ENCODE measurements around the gene TSPEAR.
"Not testable (repeated sequence)": the region's sequence is repeated elsewhere in the genome, so short reads cannot be mapped to it uniquely, and the experiment has no call there.

TSPEAR gene

DNA sequence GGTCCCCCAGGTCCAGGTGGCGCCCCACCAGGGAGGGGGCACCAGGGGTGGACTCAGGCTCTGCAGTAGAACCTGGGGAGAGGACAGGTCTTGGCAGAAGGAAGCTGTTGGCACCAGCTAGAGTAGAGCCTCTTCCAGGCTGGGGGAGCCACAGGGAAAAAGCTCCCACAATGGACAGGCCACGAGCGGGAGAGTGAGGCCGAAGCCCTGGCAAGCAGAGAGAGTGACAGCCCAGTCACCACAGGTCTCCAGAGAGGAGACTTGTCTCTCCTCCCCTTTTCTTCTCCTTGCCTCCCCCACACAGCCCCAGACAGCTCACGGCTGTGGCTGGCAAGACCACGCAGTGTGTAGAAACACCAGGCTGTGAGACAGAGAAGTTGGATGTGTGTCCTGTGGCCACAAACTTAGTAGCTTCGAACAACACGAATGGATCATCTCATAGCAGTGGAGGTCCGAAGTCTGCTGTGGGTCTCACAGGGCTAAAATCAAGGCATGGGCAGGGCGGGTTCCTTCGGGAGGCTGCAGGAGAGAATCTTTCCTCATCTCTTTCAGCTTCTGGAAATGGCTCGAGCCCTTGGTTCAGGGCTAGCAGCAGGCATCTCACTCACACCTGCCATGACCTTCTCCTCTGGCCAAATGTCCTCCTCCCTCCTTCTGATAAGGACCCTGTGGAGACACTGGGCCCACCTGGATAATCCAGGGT, 60.2 kb downstream of the TSPEAR start:
- no peak for DNase-seq (ENCODE audit: low read depth in 2 of 2)

DNA sequence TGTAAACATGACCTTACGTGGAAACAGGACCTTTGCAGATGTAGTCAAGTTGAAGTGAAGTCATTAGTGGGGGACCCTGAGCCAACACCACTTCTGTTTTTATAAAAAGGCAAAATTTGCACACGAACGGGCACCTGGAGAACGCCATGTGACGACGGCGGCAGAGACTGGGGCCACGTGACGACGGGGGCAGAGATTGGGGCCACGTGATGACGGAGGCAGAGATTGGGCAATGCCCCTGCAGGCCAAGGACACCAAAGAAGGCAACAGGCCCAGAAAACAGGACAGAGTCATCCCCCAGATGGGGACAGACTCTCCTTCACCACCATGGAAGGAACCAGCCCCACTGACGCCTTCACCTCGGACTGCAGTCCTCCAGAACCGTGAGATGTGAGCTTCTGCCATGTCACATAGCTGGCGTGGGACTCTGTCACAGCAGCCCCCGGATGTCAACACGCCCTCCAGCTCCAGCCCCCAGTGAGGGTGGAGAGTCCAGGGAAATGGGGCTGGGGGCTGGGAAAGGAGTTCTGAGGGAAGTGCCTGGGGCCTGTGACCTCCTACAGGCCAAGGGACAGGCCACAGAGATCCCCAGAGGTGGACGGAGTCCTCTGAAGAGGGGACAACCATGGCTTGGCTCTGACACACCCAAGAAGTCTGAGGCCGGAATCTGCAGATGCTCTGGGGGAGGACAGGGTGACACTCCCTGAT, 61.0 kb downstream of the TSPEAR start:
- DNase-seq (ENCODE audit: low read depth in 2 of 2), result no peak

DNA sequence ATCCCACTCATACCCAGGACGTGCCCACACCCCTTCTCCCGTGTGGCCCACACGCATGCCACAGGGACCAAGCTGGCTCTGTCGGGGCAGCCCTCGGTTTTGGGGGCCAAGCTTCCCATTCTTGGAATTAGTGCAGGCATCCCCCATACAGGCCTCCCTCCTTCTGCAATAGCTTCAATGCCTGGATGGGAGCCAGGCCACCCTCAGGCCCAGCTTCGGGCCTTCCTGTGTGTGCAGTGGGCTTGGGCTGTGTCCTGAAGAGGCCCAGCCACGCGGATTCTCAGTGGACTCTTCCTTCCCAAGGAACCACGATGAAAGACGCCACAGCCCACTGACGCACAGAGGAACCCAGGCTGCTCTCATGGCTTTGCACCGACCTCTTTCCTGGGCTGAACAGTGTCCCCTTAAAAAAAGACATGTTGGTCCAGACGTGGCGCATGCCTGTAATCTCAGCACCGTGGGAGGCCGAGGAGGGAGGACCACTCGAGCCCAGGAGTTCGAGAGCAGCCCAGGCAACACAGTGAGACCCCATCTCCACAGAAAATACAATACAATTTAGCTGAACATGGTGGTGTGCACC, 61.8 kb downstream of the TSPEAR start:
- DNase-seq (ENCODE audit: low read depth in 2 of 2), result no peak

DNA sequence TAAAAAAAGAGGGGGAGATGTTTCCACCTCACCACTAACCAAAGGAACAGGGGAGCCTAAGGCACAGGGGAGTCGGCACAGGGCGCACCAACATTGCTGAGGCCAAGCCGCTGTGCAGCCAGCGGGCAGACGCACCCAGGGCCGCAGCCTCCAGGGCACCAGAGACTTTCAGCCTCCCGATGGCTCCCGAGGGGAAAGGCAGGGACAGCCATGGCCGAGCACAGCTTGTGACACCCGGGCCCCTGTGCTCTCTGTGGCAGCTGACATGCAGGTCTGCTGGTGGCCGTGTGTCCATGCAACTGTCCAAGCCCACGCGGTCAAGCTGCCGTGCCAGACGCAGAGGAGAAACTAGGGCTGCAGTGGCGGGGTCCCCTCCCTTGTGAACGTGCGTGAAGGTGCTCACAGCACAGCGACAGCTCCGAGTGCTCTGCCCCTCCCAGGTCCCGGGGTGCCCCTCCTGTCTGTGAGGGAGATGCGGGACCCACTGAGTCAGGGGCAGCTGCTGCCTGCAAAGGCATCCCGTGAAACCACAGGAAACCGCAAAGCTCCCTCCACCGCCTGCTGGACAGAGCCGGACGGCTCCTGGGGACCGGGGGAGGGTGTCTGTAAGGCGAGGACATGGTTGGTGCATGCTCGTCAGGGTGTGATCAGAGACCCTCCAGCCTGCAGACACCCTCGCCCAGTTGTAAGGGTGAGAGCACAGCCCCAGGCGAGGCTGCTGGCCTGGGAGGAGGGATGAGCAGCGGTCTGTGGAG, 62.6 kb downstream of the TSPEAR start:
- no peak for DNase-seq (ENCODE audit: low read depth in 2 of 2)

DNA sequence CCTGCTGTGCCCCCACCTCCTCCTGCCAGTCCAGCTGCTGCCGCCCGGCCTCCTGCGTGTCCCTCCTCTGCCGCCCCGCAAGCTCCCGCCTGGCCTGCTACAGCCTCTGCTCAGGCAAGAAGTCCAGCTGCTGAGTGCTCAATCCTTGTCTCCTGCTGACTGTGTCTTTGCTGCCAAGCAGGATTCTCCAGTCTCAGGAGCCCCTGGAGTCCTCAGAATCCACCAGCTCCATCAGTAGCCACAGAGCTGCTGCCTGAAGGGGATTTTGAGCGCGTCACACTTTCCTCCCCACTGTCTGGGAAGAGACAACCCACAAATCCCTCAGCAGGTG, 64.2 kb downstream of the TSPEAR start:
- no peak for DNase-seq (ENCODE audit: low read depth in 2 of 2)

DNA sequence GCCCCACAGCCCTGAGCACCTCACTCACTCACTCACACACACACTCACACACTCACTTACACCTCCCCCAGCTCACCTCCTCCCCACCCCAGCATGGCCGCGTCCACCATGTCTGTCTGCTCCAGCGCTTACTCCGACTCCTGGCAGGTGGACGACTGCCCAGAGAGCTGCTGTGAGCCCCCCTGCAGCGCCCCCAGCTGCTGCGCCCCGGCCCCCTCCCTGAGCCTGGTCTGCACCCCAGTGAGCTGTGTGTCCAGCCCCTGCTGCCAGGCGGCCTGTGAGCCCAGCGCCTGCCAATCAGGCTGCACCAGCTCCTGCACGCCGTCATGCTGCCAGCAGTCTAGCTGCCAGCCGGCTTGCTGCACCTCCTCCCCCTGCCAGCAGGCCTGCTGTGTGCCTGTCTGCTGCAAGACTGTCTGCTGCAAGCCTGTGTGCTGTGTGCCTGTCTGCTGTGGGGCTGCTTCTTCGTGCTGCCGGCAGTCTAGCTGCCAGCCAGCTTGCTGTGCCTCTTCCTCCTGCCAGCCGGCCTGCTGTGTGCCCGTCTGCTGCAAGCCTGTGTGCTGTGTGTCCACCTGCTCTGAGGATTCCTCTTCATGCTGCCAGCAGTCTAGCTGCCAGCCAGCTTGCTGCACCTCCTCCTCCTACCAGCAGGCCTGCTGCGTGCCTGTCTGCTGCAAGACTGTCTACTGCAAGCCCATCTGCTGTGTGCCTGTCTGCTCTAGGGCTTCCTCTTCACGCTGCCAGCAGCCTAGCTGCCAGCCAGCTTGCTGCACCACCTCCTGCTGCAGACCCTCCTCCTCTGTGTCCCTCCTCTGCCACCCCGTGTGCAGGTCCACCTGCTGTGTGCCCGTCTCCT, 64.8 kb downstream of the TSPEAR start, which contains the start of gene KRTAP10-11:
TSS of gene KRTAP10-11 (plus strand) at position 49 of the 856 bp plus-strand sequence. CDS start at position 94, 45 bp downstream.
- not testable (repeated sequence) for DNase-seq (ENCODE audit: low read depth in 2 of 2)

DNA sequence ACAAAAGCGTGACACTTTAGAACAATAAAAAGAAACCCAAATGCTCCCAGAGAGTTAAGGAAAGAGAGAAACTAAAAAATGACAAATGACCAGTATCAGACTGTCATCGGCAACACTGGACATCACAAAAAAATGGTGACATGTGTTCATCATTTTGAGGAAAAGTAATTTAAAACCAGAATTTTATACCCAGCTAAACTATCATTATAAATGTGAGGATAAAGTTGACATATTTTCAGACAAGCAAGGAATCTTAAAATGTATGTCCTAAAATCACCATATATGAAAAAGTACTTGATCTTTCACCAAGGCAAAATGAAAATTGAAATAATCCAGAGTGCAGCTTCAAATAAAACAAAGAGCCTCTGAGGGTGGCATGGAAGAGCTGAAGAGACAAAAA, 66.5 kb downstream of the TSPEAR start:
- DNase-seq (ENCODE audit: low read depth in 2 of 2), result no peak

DNA sequence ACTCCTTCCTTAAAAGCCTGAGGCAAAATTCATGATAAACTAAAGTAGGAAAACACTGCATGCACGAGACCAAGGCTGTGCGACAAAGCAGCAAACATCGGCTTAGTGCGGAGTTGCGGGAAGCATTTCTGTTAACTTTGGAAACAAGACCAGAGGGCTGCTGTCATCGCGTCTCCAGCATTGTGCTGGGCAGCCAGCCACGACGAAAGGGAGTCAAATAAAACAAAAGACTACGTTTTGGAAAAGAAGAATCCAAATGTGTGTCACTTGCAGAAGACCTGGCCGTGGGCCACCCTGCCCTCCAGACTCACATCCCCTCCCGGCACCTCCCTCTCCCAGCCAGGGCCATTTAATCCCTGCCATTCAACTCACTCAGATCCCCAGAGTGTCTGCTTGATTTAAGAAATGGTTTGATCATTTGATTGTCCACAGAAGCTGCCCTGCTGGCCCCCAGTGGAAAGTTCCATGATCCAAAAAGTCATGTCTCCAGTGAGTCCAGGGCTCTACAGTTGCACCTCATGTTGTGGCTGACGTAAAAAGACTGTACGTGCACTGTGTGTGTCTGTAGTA, 67.5 kb downstream of the TSPEAR start:
- DNase-seq (ENCODE audit: low read depth in 2 of 2), result no peak

DNA sequence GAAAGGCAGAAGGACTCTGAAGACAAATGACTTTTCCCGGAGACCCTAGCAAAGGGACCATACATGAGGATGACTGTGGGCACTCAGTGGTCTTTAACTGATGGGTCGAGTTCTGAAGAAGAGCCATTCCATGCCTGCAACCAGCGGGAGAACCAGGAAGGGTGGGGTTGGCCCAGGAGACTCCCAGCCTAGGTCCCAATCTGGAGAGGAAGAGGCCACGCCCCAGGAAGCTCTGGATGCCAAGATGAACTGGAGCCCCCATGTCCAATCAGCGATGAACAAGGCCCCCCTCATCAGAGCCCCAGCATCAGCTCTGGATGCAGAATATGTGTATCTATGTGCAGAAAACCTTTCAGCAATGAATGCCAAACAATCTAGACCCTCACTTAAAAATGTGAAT, 70.6 kb downstream of the TSPEAR start:
- no peak for DNase-seq (ENCODE audit: low read depth in 2 of 2)

DNA sequence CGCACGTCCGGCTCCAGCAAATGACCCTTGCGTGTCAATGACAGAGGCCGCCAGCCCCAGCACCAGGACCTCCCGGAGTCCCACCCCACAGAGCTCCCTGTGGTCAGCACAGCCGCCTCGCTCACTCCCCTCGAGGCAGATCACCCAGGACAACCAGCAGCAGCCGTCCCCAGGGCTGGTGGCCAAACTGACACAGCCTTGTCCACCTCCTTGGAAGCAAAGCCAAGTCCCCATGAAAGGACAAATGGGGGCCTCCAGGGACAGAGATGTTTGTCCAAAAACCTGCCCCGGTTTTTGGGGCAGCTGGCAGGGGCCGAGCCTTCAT, 72.1 kb downstream of the TSPEAR start:
- DNase-seq (ENCODE audit: low read depth in 2 of 2), result no peak

DNA sequence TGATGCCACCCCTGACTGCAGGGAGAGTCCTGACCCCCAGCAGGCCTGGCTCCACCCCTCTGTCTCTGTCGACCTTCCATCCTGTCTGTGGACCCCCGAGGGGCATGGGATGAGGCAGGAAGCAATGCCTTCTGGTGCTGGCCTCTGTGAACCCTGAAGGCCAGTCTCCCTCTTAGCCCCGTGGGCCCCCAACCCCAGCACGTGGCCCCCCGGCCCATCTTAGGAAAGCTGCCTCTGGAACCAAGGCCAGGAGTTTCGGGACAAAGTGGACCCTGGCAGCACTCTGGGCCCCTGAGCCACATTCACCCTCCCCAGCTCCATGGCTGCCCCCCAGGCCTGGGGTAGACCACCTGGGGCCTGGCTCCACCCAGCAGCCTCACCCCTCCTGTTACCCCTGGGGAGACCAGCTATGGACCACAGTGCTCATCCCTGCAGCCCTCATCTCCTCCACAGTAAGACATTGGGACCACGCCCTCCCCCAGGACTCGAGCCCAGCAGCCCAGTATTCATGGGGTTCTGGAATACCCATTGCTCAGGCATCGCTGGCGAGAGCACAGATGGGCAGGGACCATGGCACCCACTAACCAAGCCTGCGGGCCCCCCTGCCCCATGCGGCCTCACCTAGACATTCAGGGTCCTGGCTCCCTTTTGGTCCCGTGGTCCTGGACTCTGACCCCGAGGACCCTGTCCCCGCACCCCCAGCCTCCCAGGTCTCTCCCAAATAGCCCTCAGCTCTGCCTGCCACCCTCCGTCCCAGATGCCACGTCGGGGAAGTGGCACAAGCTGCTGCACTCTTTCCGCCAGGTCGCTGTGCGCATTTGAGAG, 72.7 kb downstream of the TSPEAR start:
- not testable (repeated sequence) for DNase-seq (ENCODE audit: low read depth in 2 of 2)

DNA sequence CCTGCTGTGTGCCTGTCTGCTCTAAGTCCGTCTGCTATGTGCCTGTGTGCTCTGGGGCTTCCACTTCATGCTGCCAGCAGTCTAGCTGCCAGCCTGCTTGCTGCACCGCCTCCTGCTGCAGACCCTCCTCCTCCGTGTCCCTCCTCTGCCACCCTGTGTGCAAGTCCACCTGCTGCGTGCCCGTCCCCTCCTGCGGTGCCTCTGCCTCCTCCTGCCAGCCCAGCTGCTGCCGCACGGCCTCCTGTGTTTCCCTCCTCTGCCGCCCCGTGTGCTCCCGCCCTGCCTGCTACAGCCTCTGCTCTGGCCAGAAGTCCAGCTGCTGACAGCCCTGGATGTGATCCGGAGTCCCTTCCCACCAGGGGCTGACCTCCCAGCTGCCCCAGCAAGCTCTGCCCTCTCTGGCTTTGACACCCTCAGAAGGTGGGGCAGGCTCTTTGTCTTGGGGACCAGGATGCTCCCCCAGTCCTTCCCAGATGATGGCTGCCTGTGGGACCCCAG, 73.5 kb downstream of the TSPEAR start:
- DNase-seq (ENCODE audit: low read depth in 2 of 2), result not testable (repeated sequence)

DNA sequence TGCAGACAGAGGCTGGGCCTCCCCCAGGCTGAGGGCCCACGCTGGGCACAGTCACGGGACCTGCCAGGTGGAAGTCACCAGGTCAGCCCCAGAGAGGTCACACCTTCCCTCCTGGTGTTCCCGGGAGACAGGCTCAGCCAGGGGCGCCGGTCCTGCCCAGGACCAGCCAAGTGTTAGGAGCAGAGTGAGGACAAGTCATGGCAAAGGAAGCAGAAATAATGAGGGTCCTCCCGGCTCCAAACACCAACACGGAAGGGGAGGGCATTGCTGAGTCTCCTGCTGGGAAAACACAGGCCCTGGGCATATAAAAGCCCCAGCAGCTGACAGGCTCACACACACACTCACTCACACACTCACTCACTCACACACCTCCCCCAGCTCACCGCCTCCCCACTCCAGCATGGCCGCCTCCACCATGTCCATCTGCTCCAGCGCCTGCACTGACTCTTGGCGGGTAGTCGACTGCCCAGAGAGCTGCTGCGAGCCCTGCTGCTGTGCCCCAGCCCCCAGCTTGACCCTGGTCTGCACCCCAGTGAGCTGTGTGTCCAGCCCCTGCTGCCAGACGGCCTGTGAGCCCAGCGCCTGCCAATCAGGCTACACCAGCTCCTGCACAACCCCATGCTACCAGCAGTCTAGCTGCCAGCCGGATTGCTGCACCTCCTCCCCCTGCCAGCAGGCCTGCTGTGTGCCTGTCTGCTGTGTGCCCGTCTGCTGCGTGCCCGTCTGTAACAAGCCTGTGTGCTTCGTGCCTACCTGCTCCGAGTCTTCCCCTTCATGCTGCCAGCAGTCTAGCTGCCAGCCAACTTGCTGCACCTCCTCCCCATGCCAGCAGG, 74.1 kb downstream of the TSPEAR start, which contains the start of gene KRTAP10-10:
TSS of gene KRTAP10-10 (plus strand) at position 339 of the 833 bp plus-strand sequence. CDS start at position 401, 62 bp downstream.
- DNase-seq (ENCODE audit: low read depth in 2 of 2), result no peak

DNA sequence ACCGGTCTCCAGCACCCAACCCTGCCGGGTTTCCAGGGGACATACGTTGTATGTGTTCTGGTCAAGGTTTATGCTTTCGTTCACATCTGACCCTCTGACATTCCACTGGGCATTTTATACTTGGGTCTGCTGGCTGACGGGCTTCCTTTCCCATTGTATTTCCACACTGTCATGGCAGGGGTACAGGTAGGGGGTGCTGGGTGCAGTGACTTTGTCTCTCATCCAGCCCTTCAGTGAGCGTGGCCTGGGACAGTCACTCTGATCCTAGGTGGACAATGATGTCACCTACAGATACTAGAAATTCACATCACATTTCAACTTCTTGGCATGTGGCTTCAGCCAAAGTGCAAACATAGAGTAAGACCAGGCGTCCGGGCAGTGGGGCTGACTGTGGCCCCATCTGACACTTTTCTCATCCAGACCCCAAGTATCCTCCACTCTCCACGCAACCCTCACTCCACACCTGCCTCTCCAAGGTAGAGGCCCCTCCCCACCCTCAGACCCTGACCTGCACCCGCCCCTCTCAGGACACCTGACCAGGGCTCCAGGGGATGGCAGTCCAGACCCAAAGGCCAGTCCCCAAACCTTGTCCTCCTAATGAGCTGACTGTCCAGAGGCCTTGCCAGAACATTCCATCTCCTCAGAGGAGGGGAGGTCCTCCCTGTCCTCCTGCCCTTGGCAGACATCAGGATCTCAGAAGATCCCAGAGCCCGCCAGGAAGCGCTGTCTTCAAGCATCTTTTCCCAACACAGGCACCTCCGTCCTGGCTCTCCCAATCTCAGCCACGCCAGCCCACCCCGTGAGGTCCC, 75.0 kb downstream of the TSPEAR start:
- DNase-seq (ENCODE audit: low read depth in 2 of 2), result no peak

DNA sequence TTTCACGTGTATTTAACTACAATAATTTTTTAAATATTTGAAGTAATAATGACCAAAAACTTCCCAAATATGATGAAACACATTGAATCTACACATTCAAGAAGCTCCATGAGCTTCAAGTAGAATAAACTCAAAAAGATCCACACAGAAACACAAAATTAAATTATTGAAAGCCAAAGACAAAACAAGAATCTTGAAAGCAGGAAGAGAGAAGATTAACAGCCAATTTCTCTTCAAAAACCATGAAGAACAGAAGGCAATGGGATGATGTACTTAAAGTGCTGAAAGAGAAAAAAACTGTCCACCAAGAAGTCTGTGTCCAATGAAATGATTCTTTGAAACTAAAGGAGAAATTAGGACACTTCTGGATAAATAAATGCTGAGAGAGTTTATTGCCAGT, 79.3 kb downstream of the TSPEAR start:
- no peak for DNase-seq (ENCODE audit: low read depth in 2 of 2)

DNA sequence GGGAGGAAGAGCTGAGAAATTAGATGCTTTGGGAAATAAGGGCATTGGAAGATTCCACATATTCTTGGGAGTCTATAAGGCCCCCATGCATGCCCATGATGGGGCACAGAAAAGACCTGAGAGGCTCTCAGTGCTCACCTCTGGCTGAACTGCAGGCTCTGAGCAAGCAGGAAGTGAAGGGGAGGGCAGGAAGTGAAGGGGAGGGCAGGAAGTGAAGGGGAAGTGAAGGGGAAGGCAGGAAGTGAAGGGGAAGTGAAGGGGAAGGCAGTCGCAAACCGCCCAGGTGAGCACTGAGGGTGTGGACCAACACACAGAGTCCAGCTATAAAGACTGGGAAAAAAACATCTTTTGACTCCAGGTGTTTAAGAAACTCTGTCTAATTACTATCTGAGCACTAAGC, 80.9 kb downstream of the TSPEAR start:
- DNase-seq (ENCODE audit: low read depth in 2 of 2), result no peak

DNA sequence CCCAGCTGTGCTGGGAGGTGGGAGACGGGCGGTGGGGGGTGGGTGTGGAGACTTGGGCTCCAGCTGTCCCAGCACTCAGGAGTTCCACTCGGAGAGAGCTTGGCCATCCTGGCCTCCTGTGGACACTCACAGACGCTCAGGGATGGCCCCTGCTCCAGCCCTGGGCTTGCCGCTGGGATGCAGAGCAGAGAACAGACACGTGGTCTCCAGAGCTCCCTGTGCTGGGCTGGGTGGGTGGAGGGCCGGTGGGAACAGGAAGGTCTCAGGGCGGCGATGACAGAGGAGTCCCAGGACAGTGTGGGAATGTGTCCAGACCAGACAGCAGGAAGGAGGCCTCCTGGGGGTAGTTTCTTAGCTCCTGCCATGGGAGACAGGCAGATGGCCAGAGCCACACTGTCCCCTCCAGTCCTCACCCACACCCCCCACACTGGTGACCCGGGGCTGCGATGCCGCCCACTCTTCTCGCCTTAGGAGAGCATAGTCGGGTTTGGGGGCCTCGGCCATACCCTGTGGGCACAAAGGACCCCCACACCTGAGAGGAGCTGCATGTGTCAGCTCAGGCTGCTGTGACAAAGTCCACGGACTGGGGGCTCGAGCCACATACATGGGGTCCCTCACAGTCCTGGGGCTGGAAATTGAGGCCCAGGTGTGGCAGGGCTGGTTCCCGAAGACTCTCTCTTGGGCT, 82.5 kb downstream of the TSPEAR start:
- no peak for DNase-seq (ENCODE audit: low read depth in 2 of 2)

DNA sequence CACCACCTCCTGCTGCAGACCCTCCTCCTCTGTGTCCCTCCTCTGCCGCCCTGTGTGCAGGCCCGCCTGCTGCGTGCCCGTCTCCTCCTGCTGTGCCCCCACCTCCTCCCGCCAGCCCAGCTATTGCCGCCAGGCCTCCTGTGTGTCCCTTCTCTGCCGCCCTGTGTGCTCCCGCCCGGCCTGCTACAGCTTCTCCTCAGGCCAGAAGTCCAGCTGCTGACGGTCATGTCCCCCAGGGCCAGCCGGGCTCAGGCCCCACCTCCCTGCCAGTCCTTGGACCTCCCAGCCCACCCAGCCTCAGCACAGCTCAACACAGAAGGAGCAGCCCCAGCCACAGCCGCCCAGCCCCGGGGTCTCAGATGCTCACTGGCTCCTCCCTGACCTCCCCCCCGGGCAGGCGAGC, 83.5 kb downstream of the TSPEAR start:
- DNase-seq (ENCODE audit: low read depth in 2 of 2), result not testable (repeated sequence)

Data from stimulated activated CD4-positive, alpha-beta T cell treated with anti-CD3 and anti-CD28 coated beads, Interleukin-4, amount 100 ng/mL, for 48 hours (primary cell).